Amygdala (tissue), 56 donors: Measurements from ENCODE around the gene ASB14.
A peak's percentile ranks its signal among the peaks of the same experiment; 100 is the strongest.

Experiments used
- DNase-seq, 56 donors: peaks; one replicate each; lab custom pipeline; 2025; lab: John Stamatoyannopoulos, UW

The ASB14 gene

DNA sequence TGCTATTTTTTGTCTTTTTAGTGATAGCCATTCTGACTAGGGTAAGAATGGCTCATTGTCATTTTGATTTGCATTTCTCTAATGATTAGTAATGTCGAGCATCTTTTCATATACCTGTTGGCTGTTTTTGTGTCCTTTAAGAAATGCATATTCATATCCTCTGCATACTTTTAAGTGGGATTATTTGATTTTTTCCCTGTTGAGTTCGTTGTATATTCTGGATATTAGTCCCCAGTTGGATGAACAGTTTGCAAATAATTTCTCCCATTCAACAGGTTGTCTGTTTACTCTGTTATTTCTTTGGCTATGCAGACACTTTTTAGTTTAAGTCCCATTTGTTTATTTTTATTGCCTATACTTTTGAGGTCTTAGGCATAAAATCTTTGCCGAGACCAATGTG, 30.6 kb downstream of the ASB14 start:
- no peak for DNase-seq

GRCh38 chr3:57261119-57261518, 31.4 kb downstream of the ASB14 start:
- DNase-seq = no peak

DNA sequence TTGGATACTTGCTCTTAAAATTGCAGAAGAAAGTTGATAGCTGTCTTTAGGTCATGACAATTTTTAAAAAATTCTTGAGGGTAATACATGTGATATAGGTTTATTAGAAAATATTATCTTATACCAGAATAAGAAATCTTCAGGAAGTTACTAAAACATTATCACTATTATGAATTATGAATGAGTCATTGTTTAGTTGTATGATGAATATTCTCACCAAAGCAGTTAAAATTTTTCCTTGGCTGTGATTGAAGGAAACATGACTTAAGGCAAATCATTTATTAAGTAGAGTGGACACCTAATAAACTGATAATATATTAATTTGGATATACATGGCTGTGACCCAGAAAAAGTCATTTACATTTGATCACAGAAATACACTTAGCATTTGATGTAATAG, 34.8 kb downstream of the ASB14 start:
- no peak for DNase-seq

- no peak for DNase-seq
Observed at GRCh38 chr3:57256844-57257243, 35.6 kb downstream of the ASB14 start.

DNA sequence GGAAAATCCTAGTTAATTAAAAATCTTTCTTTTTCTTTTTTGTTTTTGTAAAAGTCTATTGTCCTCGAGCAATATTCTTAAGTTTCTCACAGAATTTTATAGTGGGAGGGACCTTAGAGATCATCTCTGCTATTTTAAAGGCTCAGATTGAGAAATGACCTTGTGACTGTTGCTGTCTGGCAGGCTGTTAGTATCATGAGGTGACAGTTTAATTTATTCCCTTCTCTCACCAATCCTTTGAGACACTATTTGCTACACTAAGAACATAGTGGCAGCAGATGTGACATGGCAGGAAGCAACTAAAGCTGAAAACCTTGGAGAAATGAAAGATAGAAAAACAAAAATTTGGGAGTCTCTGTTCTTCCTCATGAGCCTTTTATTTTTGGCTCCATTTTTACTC, 40.1 kb downstream of the ASB14 start:
- DNase-seq = no peak

GRCh38 chr3:57244946-57245345, 47.5 kb downstream of the ASB14 start:
- no peak for DNase-seq

- DNase-seq = no peak
Observed at GRCh38 chr3:57234613-57235575, 57.6 kb downstream of the ASB14 start.

- DNase-seq = no peak
Observed at GRCh38 chr3:57233799-57234198, 58.7 kb downstream of the ASB14 start.

DNA sequence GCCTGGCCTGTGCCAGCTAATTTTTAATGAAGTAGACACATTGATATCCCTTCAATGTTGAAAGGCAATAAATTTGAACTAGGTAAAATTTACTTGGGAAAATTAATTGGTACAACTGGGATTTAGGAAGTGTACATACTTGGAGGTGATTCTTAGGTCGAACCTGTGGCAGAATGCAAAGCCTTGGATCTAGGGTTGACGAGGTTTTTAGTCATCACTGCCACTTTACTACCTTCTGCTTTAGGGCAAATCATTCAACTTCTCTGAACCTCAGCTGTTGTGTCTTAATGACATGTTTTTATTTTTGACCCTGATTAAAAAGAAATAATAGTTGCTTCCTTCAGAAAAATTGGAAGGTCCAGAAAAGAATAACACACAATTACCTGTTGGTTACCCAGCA, 62.5 kb downstream of the ASB14 start:
- no peak for DNase-seq

DNA sequence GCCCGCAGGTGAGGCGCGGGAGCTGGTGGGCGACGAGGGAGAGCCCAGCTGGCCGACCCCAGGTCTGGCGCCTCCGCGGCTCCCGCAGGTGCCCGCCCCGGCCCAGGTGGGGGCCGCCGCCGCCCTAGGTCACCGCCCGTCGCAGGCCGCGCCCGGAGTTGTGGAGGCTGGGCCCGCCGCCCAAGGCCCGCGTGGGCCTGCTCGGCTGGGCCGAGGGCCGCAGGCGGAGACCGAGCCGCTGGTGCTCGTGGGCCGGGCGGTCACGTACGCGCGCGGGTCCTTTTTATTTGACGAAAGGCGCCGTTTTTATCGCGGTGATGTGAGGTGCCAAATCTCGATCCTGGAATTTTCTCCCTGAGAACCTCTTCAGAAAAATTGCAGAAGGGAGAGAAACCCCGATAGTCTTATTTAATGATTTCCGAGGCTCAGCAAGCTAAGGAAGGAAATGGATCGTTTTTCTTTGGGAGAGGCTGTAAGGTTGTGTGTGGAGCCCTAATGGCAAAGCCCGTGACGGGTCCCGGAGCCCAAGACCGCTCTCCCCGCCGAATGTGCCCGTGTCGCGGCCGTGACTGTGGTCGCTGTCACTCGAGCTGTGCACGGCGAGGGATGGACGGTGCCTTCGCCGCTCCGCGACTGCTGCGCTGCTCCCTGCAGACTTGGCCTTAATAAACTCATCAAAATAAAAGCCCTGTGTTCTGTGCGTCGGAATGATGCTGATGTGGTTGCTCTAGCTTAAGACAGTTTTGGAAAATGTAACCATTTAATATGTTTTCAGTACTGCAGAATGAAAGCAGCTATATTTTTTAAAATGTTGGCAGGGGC, 64.3 kb downstream of the ASB14 start:
- DNase-seq = peak in 52 of 56 donors; percentile 3 to 73 (median 38)

- DNase-seq = peak; percentile 36 to 95 (median 84)
Observed at GRCh38 chr3:57227204-57227929, 65.1 kb downstream of the ASB14 start, which contains the start of gene APPL1. Gene APPL1, plus strand, starts transcription at chr3:57227729. Its CDS starts 155 bp downstream, at chr3:57227884.

- DNase-seq = no peak
Observed at GRCh38 chr3:57226176-57226575, 66.3 kb downstream of the ASB14 start.

- DNase-seq = no peak
Observed at GRCh38 chr3:57224856-57225255, 67.6 kb downstream of the ASB14 start.

DNA sequence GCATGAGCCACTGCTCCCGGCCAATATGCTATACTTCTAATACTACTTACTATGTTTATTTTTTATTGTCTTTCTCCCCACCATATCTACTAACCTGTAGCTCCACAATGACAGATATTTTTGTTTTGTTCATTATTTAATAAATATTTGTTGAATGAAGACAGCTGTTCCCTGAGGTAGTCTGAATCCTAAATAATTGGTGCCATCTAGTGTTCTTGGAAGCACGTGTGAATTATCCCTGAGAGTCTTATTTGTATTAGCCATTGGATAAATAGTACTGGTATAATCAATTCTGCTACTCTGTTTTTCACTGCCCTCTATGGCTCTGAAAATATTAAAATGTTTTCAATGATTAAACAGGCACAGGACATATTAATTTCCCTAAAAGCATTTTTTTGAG, 70.6 kb downstream of the ASB14 start:
- no peak for DNase-seq
